SK-N-SH (cell line): ENCODE results near the gene POU4F3. TPM values are rescaled to one million over a fixed set of nuclear protein-coding genes. Genes with fewer than 3 reads are reported as not detected.

Source experiments
- CTCF ChIA-PET: fragments of 300-600, 350-600 bp; formaldehyde crosslinking; extraction: SDS; loops from one replicate; lab custom pipeline; 2021; lab: Yijun Ruan, JAX
- POLR2A ChIA-PET: fragments of 350-600 bp; sonication (Branson Sonifier 250); formaldehyde crosslinking; extraction: SDS; loops from one replicate; lab custom pipeline; 2020; ENCODE audit warnings: antibody characterized with exemption, inconsistent platforms; lab: Yijun Ruan, JAX
- DNase-seq: peaks from one replicate; pipeline ENCODE4 v3.0.0; 2012
- H2AFZ ChIP-seq: fragments of 200-600 bp; sonication (generic); 2 replicates; pipeline ENCODE4 v1.8.1; 2016; ENCODE audit warnings: antibody characterized with exemption, mild to moderate bottlenecking, low read depth
- H3F3A ChIP-seq: fragments of 200-600 bp; sonication (generic); replicated peaks from 2 replicates; pipeline ENCODE3; 2016; ENCODE audit warnings: antibody characterized with exemption, mild to moderate bottlenecking; ENCODE audit not compliant: insufficient read depth
- H3K27ac ChIP-seq, 2 experiments: fragments of 200-500 bp in 1 of 2; fragments of 200-600 bp in 1 of 2; sonication (Bioruptor generic) in 1 of 2; sonication (generic), shearing (Covaris generic) in 1 of 2; 2 replicates each; pipeline versions ENCODE4 v1.5.1 to v1.6.1; 2014 to 2016; ENCODE audit warnings: low read depth in 2 of 2, inconsistent platforms in 1 of 2, low read length in 1 of 2, mild to moderate bottlenecking in 1 of 2, mixed read lengths in 1 of 2
- H3K27me3 ChIP-seq: fragments of 200-600 bp; sonication (generic), shearing (Covaris generic); 2 replicates; pipeline ENCODE4 v1.6.1; 2016; ENCODE audit warnings: mixed run types; ENCODE audit not compliant: insufficient read depth
- H3K36me3 ChIP-seq, 2 experiments: fragments of 200-500 bp in 1 of 2; fragments of 200-600 bp in 1 of 2; sonication (Bioruptor generic) in 1 of 2; sonication (generic) in 1 of 2; replicated peaks in 1 of 2; 2 replicates each; pipeline versions ENCODE3 to v1.5.1; 2014 to 2016; ENCODE audit warnings: low read length in 1 of 2, mild to moderate bottlenecking in 1 of 2; ENCODE audit not compliant: insufficient read depth in 2 of 2, control insufficient read depth in 1 of 2
- H3K4me1 ChIP-seq, 2 experiments: fragments of 200-500 bp in 1 of 2; fragments of 200-600 bp in 1 of 2; sonication (Bioruptor generic) in 1 of 2; sonication (generic), shearing (Covaris generic) in 1 of 2; 2 replicates each; pipeline versions ENCODE4 v1.5.1 to v1.6.1; 2014 to 2016; ENCODE audit warnings: low read depth in 1 of 2, low read length in 1 of 2, mixed run types in 1 of 2; ENCODE audit not compliant: insufficient read depth in 2 of 2, control insufficient read depth in 1 of 2
- H3K4me2 ChIP-seq: fragments of 200-600 bp; sonication (generic), shearing (Covaris generic); 2 replicates; pipeline ENCODE4 v1.6.1; 2017; ENCODE audit warnings: mixed run types
- H3K4me3 ChIP-seq, 2 experiments: fragments of 200-500 bp in 1 of 2; fragments of 200-600 bp in 1 of 2; sonication (Bioruptor generic) in 1 of 2; sonication (generic), shearing (Covaris generic) in 1 of 2; 2 replicates each; pipeline versions ENCODE4 v1.5.1 to v1.8.1; 2014 to 2016; ENCODE audit warnings: low read depth in 2 of 2, inconsistent platforms in 1 of 2, low read length in 1 of 2, mild to moderate bottlenecking in 1 of 2, mixed read lengths in 1 of 2, moderate library complexity in 1 of 2
- H3K79me2 ChIP-seq: fragments of 200-600 bp; sonication (generic); 2 replicates; pipeline ENCODE4 v1.8.1; 2017; ENCODE audit warnings: mild to moderate bottlenecking; ENCODE audit not compliant: insufficient read depth
- H3K9ac ChIP-seq: fragments of 200-600 bp; sonication (generic); 2 replicates; pipeline ENCODE4 v1.6.1; 2017; ENCODE audit warnings: mixed run types
- H3K9me2 ChIP-seq: fragments of 200-600 bp; sonication (generic); 2 replicates; pipeline ENCODE4 v1.6.1; 2017; ENCODE audit warnings: mixed run types
- H3K9me3 ChIP-seq: fragments of 200-600 bp; sonication (generic); 2 replicates; pipeline ENCODE4 v1.6.1; 2017; ENCODE audit warnings: mixed run types, mild to moderate bottlenecking, moderate library complexity
- H4K20me1 ChIP-seq: fragments of 200-600 bp; sonication (generic); 2 replicates; pipeline ENCODE4 v1.6.1; 2017; ENCODE audit warnings: mild to moderate bottlenecking, mixed run types; ENCODE audit not compliant: insufficient read depth
- CTCF ChIP-seq: fragments of 200-600 bp; sonication (generic); IDR thresholded peaks from 2 replicates; pipeline ENCODE4 v1.6.1; 2017; ENCODE audit warnings: antibody characterized with exemption, mild to moderate bottlenecking, moderate library complexity
- ELF1 ChIP-seq: IDR thresholded peaks from 2 replicates; pipeline ENCODE4 v1.4.0; 2012
- FOXM1 ChIP-seq: IDR thresholded peaks from 2 replicates; pipeline ENCODE4 v1.4.0; 2012; ENCODE audit warnings: low read depth, mild to moderate bottlenecking
- GABPA ChIP-seq: IDR thresholded peaks from 2 replicates; pipeline ENCODE4 v1.4.0; 2012; ENCODE audit warnings: low read depth, mild to moderate bottlenecking
- IRF3 ChIP-seq: fragments of 150-350 bp; IDR thresholded peaks from 2 replicates; pipeline ENCODE4 v1.6.1; 2016; ENCODE audit warnings: mild to moderate bottlenecking, low read depth, low read length
- JUND ChIP-seq: IDR thresholded peaks from 2 replicates; pipeline ENCODE4 v1.4.0; 2012
- MAX ChIP-seq: IDR thresholded peaks from 2 replicates; pipeline ENCODE4 v1.4.0; 2012; ENCODE audit warnings: low read depth
- MXI1 ChIP-seq: IDR thresholded peaks from 2 replicates; pipeline ENCODE4 v1.6.1; 2012; ENCODE audit warnings: mild to moderate bottlenecking, low read depth, low read length, improper control_type of control experiment
- NFIC ChIP-seq: IDR thresholded peaks from 2 replicates; pipeline ENCODE4 v1.4.0; 2012; ENCODE audit warnings: borderline replicate concordance
- NRF1 ChIP-seq: IDR thresholded peaks from 2 replicates; pipeline ENCODE4 v1.6.1; 2012; ENCODE audit warnings: low read depth, mild to moderate bottlenecking, low read length
- PBX3 ChIP-seq: IDR thresholded peaks from 2 replicates; pipeline ENCODE4; 2012
- RCOR1 ChIP-seq: fragments of 150-350 bp; IDR thresholded peaks from 2 replicates; pipeline ENCODE4 v1.6.1; 2017; ENCODE audit warnings: antibody characterized with exemption, low read length
- RFX5 ChIP-seq: IDR thresholded peaks from 2 replicates; pipeline ENCODE4 v1.6.1; 2012; ENCODE audit warnings: mild to moderate bottlenecking, improper control_type of control experiment, low read length
- SIN3A ChIP-seq: IDR thresholded peaks from 2 replicates; pipeline ENCODE4 v1.6.1; 2012; ENCODE audit warnings: low read depth, mild to moderate bottlenecking, low read length, moderate library complexity, borderline replicate concordance
- TCF12 ChIP-seq: IDR thresholded peaks from 2 replicates; pipeline ENCODE4 v1.4.0; 2012
- TEAD4 ChIP-seq: IDR thresholded peaks from 2 replicates; pipeline ENCODE4 v1.4.0; 2012; ENCODE audit warnings: mild to moderate bottlenecking, borderline replicate concordance; ENCODE audit not compliant: insufficient read depth
- USF1 ChIP-seq: IDR thresholded peaks from 2 replicates; pipeline ENCODE4 v1.4.0; 2012; ENCODE audit warnings: low read depth, borderline replicate concordance
- USF2 ChIP-seq: fragments of 150-350 bp; IDR thresholded peaks from 2 replicates; pipeline ENCODE4 v1.6.1; 2017; ENCODE audit warnings: antibody characterized with exemption, low read length, low read depth, borderline replicate concordance
- YY1 ChIP-seq: IDR thresholded peaks from 2 replicates; pipeline ENCODE4 v1.4.0; 2012; ENCODE audit warnings: low read depth, mild to moderate bottlenecking
- ZBTB33 ChIP-seq: IDR thresholded peaks from 2 replicates; pipeline ENCODE4 v1.4.0; 2012; ENCODE audit warnings: low read depth, borderline replicate concordance
- WGBS: methylation state at CpG from one replicate; pipeline ENCODE4 v1.1.6; 2017; ENCODE audit warnings: low lambda C conversion rate; 5-methylcytosine and 5-hydroxymethylcytosine counted together
- polyA plus RNA-seq, 3 experiments: library from polyadenylated mRNA; depleted of rRNA; stranded (reverse); fragments of >200 nt; gene quantifications; 2 replicates each; pipeline ENCODE4 v1.2.3, GENCODE V29; 2012

POU4F3 gene
- polyA plus RNA-seq, 1 of the 3 experiments (the other 2 are of a cell fraction), result 0.08 TPM

- TF ChIP-seq ZBTB33, result no peak
- no peak for TF ChIP-seq MXI1
- no peak for TF ChIP-seq TCF12
Measured at GRCh38 chr5:146321571-146321970, 17.1 kb upstream of the POU4F3 start (continued).

GRCh38 chr5:146327257-146327870, 11.3 kb upstream of the POU4F3 start:
- H3K9me2 ChIP-seq, result no peaks in the 10 kb centered on the region
- no peaks in the 10 kb centered on the region for H3K4me1 ChIP-seq
- no peaks in the 10 kb centered on the region for H3K36me3 ChIP-seq
- WGBS, result 32% methylated on average over 7 of the region's 7 CpGs
- ChIA-PET POLR2A (no interaction called here), CTCF (no interaction called here)
- peaks cover 15% of the 10 kb centered on the region; the same call in 1 of the 2 replicates for H3K27me3 ChIP-seq
- no peaks in the 10 kb centered on the region for H3K9me3 ChIP-seq
- H3K27ac ChIP-seq, result no peak overlapping the region
- no peak overlapping the region for H3K4me2 ChIP-seq
- no peak overlapping the region for H3K4me3 ChIP-seq
- no peak overlapping the region for H3K9ac ChIP-seq
- TF ChIP-seq RFX5, result no peak
- TF ChIP-seq JUND, result no peak
- TF ChIP-seq ELF1, result no peak
- no peak for TF ChIP-seq SIN3A
- no peak for TF ChIP-seq NFIC
- no peak for TF ChIP-seq ZBTB33
- TF ChIP-seq TCF12, result no peak
- no peak for TF ChIP-seq CTCF
- TF ChIP-seq RCOR1, result no peak
- TF ChIP-seq USF2, result no peak
- no peak for TF ChIP-seq GABPA
- no peak for TF ChIP-seq PBX3
- TF ChIP-seq USF1, result no peak
- TF ChIP-seq YY1, result no peak
- TF ChIP-seq TEAD4, result no peak
- TF ChIP-seq NRF1, result no peak
- TF ChIP-seq IRF3, result no peak
- no peak for TF ChIP-seq FOXM1
- no peak for TF ChIP-seq MAX
- no peaks in the 10 kb centered on the region for H3F3A ChIP-seq
- H3K79me2 ChIP-seq, result no peaks in the 10 kb centered on the region
- H2AFZ ChIP-seq, result no peak overlapping the region
- no peak for DNase-seq
- H4K20me1 ChIP-seq, result no peaks in the 10 kb centered on the region
